ENCODE measurements around the gene MCOLN2.

DNA sequence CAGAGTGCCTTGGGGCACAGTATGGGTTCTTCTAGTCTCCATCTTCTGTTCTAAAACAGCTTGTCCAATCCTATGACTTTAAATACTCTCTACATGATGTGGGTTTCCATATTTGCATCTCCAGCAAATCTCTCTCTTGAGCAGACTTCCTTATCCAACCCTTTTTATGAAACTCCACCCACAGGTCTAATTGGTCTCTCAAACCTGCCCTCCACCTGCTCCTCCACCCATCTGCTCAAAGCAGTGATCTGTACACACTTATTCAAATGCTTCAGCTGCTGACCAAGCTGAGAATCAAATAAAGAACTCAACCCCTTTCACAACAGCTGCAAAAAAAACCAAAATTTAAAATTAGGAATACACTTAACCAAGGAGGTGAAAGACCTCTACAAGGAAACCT, 11.5 kb downstream of the MCOLN2 start:
- TF ChIP-seq, protein P1, sequence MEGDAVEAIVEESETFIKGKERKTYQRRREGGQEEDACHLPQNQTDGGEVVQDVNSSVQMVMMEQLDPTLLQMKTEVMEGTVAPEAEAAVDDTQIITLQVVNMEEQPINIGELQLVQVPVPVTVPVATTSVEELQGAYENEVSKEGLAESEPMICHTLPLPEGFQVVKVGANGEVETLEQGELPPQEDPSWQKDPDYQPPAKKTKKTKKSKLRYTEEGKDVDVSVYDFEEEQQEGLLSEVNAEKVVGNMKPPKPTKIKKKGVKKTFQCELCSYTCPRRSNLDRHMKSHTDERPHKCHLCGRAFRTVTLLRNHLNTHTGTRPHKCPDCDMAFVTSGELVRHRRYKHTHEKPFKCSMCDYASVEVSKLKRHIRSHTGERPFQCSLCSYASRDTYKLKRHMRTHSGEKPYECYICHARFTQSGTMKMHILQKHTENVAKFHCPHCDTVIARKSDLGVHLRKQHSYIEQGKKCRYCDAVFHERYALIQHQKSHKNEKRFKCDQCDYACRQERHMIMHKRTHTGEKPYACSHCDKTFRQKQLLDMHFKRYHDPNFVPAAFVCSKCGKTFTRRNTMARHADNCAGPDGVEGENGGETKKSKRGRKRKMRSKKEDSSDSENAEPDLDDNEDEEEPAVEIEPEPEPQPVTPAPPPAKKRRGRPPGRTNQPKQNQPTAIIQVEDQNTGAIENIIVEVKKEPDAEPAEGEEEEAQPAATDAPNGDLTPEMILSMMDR (IDR thresholded peaks at IDR 0.05; ENCODE audit: low read depth, low read length, poor library complexity, severe bottlenecking): no peak
- no peak for TF ChIP-seq EZH2phosphoT487 (IDR thresholded peaks at IDR 0.05; ENCODE audit: borderline replicate concordance, low read length)
